ENCODE results near the gene RGS6.

DNA sequence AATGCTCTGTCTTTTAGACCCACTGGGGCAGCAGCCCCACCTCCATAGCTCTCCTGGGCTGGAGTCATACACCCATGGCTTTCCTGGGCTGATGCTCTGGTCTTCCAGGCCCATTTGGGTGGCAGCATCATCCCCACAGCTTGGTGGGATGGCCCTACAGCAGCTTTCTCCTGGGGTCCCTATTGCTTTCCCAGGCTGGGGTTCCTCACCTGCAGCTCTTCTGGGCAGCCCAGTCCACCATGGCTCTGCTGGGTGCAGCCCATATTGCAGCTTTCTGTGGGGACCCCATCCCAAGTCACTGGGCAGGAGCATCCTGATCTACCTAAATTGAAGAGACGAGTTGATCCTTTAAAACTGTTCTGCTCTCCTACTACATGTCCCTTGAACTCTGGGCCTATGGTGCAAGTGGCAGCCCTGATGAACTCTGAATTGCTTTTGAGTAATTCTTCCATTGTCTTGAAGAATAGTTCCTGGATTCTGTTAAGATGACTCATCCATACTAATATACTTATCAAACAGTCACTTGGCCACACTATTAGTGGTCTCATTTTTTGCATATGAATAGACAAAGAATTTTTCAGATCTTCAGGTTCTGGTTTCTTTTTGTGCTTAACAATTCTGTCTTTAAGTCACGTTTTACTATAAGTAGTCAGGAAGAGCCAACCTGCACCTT is 571.6 kb downstream of the RGS6 start:
- TF ChIP-seq POLR2A (IDR thresholded peaks at IDR 0.05; ENCODE audit: low read depth, low read length) (no peak), POLR2AphosphoS5 (IDR thresholded peaks at IDR 0.05; ENCODE audit: low read depth, low read length) (no peak)
